Hematopoietic multipotent progenitor cell treated with erythropoietin and hydrocortisone succinate and interleukin-3 and kit ligand, for 17 days (in vitro differentiated cells): ENCODE measurements around the gene MIEF1.

Experiments used
- DNase-seq: peaks from one replicate; pipeline ENCODE4 v3.0.0-alpha.2; 2015; ENCODE audit warnings: low spot score

Gene MIEF1

DNA sequence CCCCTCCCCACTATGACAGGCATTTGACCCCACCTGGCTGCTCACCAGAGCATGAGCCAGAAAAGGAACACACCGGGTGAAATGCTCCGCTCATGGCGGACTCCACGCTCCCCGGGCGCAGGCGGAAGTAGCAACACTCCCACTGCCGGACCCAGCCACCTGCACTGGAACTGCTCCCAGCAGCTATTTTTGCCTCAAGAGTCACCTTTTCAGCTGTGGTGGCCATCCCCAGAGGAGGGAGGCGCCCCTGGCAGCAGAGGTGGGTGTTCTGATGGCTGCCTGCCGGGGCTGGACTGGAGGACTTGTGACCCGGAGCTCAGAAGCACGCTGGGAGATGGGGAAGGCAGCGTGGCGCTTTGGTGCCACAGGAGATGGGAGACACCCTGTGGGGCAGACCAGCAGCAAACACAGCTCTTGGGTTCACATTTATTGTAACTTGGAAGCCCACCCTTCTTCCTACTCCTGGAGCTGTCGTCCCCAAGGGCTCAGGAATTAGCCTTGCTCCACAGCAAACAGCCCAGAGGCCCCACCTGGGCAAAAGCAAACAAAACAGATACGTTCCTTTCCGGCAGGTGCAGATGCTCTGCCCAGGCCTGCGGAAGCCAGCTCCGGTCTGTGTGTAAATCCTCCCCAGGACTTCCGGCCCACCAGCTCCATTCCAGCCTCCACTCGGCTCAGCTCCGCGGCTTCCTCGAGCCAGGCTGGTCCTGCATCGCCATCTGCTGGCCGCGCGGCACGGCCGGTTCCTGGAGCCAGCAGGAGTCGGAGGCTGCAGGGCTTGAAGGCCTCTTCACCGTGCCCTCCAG, 26.8 kb downstream of the MIEF1 start:
- peak; percentile 90 for DNase-seq

DNA sequence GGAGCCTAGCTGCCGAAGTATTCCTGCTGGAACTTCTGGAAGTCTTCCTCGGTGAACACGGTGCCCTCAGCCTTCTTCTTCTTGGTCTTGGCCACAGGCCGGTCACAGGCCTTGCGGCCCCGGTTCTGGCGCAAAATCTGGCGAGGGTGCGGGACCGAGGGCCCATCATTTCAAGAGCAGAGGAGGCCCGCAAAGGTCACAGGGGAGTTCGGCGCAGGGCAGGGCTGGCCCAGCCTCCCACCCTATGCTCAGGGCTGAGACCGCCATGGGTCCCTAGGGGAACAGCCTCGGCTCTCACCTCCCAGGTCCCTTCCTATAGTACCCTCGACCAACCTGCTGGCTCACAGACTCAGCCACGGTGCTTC, 27.4 kb downstream of the MIEF1 start:
- DNase-seq: no peak

DNA sequence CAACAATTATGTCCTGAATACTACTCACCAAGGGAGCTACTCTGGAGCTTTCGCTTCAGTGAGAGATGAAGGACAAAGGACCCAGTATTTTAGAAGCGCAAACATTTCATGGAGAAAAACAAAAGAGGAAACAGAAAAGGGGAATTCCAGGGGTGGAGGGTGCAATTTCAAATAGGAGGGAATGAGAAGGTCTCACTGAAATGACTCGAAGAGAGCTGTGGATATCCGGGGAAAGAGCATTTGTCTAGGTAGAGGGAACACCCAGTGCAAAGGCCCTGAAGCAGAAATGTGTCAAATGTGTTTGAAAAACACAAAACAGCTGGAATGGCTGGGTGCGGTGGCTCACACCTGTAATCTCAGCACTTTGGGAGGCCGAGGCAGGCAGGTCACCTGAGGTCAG, 28.0 kb downstream of the MIEF1 start:
- DNase-seq: no peak

DNA sequence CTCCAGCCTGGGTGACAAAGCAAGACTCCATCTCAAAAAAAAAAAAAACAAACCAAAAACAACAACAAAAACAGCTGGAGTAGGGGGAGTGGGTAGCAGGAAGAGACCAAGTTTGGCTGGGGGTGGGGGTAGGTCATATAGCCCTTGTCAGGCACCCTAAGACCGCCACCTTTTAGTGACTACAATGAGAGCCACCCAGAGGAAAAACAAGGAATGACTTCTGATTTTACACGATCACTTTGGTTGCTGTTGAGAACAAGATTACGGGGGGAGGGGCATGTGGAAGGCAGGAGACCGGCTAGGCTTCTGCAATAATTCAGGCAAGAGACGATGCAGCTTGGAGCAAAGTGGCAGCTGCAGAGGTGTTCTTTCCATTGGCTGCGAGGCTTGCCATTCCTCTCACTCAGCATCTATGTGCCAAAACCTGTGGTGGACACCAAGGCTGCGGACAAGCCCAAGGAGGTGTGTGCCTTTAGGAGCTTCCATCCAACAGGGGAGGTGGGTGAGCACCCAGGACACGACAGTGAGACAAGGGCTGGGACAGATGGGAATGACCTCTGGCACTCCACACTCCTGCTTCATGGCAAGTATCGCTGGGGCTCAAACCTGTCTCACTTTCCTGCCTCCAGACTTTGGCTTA, 28.7 kb downstream of the MIEF1 start:
- DNase-seq: peak; percentile 28

DNA sequence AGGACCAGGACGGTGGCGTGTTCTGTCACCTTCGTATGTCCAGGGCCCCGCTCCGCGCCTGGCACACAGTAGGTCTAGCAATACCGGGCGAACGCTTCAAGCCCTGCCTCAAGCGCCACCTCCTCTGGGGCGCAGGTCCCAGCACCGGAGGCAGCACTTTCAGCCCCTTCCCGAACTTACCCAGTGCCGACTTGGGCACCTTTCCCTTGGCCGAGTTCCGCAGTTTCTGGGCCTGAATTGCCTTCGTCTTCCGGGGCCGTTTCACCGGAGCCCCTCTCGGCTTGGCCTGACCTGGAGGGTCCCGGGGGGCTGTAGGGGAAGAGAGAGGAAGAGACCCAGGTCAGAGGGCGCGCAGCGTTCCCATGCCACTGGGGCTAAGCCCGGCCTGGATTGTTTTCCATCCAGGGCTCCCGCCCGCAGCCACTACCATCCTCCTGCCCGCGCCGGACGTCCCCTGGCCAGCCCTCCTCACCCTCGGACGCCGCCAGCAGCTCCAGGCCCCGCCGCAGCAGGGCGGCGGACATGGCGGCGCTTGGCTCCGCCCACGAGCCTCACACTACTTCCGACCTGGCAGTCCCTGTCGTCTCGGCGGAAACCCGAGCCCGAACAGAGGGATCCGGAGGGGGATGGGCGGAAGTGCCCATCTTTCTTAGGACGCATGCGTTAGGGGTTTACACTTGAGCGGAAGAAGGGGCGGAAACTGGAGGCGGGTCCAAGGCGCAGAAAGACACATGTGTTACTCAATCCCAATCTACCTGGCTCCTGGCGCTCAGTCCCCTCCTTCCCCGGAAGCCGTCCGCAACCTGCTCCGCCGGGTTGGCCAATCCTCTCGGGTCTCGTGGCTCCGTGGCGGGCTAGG, 30.4 kb downstream of the MIEF1 start, which contains the start of gene RPS19BP1:
Gene RPS19BP1, minus strand, starts transcription at position 534 of the 859 bp plus-strand sequence. Its CDS starts 10 bp downstream, at position 524.
- DNase-seq: peak; percentile 99

DNA sequence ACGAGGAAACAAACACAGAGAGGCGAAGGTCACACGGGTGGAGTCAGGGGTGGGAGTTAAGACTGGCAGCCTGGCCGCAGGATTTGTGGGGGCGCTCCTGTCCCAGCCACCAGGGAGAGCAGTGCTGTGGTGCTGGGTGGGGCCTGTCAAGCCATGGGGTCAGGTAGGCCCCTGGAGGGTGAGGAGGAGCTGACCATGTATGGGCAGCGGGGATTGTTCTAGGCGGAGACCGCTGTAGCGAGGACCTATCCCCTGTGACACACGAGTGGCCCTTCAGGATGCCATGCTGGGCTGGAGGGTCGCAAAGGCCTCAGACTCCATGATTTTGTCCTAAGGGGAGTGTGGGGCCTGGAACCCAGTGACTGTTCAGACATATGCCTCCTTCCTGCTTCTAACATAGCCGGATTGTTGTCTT, 32.0 kb downstream of the MIEF1 start:
- peak; percentile 28 for DNase-seq

- DNase-seq: peak; percentile 83
These were observed 32.7 kb downstream of the MIEF1 start for GRCh38 chr22:39534591-39535356.

GRCh38 chr22:39535357-39535725, 33.3 kb downstream of the MIEF1 start:
- no peak for DNase-seq

- no peak for DNase-seq
These were observed 33.9 kb downstream of the MIEF1 start for GRCh38 chr22:39535831-39536449.

DNA sequence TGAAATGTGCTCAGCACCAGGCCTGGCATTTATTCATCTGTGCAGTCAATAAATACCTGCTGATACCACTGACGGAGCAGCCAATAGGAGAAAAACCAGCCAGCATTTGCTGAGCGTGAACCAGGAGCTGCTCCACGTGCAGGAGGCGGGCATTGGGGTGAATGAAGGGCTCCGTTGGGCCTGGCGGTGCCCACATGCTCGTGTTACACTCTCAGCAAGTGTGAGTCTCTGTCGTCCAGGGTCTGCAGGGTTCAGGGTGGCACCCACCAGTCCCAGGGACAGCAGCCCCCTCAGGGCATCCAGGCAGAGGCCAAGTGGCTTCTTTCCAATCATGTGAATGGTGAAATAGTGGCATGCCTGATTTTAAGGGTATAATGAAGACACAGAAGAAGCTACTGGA, 34.6 kb downstream of the MIEF1 start:
- no peak for DNase-seq

DNA sequence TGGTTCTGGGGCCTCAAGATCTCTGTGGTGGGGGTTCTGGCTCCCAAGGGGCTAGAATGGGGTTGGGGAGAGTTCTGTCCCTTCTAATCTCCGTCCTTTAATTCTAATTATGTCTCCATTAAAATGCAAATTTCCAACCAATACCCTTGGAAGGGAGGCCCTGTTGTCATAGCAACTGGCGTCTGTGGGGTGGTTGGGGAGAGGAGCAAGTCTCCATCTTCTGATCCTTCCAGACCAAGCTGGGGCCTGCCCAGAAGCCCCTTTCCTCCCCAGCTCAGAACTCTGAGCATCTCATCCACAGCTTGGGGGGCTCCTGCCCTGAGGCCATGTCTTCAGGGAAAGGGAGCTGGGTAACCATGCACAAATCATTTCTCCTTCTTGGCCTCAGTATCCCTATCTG, 35.9 kb downstream of the MIEF1 start:
- no peak for DNase-seq

DNA sequence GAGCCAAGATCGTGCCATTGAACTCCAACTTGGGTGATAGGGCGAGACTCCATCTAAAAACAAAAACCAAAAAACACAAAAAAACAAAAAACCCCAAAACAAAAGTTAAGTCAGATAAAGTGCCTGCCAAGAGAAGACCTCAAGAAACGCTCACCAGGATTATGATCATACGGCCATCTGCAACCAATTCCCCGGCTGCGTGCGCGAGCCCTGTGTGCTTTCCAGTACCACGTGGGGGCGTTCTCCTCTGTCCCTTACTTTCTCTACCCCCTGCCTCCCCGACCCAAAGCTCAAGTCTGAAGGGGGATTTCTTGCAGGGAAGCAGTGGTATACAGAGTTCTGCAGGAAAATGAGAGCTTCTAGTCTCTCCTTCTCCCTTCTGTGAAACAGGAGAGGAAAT, 41.0 kb downstream of the MIEF1 start:
- no peak for DNase-seq

DNA sequence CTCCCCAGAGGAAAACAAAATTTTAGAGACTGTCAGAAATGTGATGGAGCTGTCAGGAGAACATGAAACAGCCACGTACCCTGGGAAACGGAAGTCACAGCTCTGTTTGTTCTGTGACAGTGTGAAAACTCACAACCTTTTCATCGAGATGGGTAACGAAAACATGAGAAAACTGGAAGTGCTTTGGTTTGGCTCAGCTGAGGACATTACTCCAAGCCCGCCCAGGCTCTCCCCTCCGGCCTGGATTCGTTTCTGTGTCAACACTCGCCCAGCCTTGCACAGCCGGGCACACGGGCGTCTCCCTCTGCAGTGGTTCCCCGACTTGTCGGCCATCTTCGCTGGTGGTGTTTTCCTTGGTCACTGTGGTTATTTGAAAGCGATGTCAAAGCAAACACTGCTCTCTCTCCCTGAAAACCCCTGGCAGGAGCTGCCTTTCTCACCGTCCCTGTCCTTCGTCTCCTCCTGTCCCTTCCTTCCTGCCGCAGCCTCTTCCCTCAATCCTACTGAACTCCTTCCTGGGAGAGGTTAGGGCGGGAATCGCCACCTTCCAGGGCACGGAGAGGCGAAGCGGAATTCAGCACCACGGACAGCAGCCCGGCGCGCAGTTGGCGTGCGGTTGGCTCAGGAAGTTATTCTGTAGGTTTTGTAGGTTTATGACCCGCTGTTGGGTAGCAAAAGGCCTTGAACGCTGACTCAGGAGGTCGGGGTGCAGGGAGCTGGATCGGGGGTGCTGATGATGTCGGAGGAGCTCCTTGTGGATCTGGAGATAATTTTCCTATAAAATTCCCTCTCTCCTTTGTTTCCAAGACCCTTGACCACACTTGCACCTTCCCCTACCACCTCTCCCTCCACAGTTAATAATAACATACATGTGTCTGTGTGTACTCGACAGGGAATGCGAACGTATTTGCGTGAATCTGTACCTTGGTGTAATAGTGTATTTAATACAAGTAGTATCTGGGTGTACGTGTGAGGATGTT, 43.6 kb downstream of the MIEF1 start:
- peak; percentile 45 for DNase-seq

DNA sequence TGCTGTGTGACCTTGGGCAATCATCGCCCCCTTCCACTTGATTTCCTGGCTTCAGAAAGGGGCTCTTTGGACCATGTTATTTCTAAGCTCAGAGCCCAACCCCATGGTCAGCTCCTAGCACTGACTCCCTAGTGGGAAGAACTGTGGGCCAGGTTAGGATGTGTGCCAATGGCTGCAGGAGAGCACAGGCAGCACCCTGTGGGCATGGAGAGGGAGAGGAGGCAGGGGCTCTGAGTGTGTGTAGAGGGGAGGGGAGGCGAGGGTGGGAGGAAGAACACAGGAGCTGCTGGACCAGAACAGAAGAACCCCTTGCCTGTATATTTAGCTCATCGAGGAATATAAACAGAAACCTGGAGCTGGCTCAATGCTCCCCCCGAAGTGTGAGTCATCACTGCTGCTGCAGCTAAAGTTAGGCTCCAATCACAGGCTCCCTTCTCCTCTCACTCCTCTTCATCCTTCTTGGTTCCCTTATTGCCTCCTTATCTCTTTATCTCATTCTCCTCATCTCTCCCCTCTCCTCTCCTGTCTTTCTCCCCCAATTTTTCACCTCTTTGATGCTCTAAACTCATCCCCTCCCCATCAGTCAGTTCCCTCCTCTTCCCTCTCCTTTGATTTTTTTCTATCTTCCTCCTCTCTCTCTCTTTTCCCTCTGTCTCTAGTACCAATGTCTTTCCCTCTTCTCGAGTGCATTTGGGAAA, 44.9 kb downstream of the MIEF1 start:
- no peak for DNase-seq

- no peak for DNase-seq
These were observed 45.5 kb downstream of the MIEF1 start for GRCh38 chr22:39547587-39547947.

DNA sequence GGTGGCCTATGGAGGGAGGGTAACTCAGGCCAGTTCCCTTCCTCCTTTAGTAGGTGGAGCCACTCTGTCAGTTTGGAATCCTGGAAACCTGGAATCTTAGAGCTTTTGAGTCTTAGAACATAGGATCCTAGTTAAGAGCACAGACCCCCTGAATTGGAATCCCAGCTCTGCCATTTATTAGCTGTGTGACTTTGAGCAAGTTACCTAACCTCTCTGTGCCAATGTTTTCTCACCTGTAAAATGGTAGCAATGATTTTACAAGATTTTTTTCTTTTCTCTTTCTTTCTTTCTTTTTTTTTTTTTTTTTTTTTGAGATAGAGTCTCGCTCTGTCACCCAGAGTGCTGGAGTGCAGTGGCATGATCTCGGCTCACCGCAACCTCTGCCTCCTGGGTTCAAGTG, 51.3 kb downstream of the MIEF1 start:
- no peak for DNase-seq

GRCh38 chr22:39554151-39554550, 52.1 kb downstream of the MIEF1 start:
- DNase-seq: no peak

- no peak for DNase-seq
These were observed 55.1 kb downstream of the MIEF1 start for GRCh38 chr22:39556970-39557841.

DNA sequence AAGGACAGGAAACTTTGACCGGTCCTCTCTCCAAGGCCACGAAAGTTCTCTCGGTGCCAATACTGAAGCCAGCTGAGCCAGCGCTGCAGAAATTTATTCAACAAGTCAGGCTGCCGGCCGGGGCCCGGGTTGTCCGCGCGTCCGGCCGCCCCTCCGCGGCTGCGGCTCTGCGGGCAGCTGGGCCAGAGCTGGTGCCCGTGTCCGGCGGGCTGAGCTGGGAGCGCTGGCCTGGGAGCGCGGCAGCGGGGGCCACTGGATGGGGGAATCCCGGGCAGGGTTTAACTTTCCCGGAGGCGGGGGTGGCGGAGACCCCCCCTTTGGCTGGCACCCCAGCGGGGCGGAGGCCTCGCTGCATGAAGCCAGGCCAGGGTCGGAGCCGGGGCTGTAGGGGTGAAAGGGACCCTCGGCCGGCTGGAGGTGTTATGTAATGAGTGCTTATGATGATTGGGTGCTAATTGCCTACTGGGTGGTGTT, 56.2 kb downstream of the MIEF1 start:
- no peak for DNase-seq
